MM.1S (cell line): ENCODE results near the gene TMEM101.

Experiments used
- DNase-seq: peaks from one replicate; pipeline ENCODE4 v3.0.0-alpha.2; 2015
- H2AFZ ChIP-seq: fragments of 300-600 bp; sonication (generic); 2 replicates; pipeline ENCODE4 v1.6.0; 2016; ENCODE audit warnings: antibody characterized with exemption, low read length
- H3F3A ChIP-seq: fragments of 300-600 bp; sonication (generic); 2 replicates; pipeline ENCODE4 v1.6.1; 2016; ENCODE audit warnings: mild to moderate bottlenecking, antibody characterized with exemption, low read length, moderate library complexity, mixed read lengths; ENCODE audit not compliant: insufficient read depth
- H3K27ac ChIP-seq: fragments of 300-600 bp; sonication (generic); 2 replicates; pipeline ENCODE4 v1.5.1; 2016; ENCODE audit warnings: mild to moderate bottlenecking, low read length
- H3K27me3 ChIP-seq: fragments of 300-600 bp; sonication (generic); replicated peaks from 2 replicates; pipeline ENCODE4 v1.6.0; 2016; ENCODE audit warnings: low read length; ENCODE audit not compliant: insufficient read depth
- H3K36me3 ChIP-seq: fragments of 300-600 bp; sonication (generic); replicated peaks from 2 replicates; pipeline ENCODE4 v1.6.1; 2016; ENCODE audit warnings: mild to moderate bottlenecking, low read length, mixed read lengths; ENCODE audit not compliant: insufficient read depth
- H3K4me1 ChIP-seq: fragments of 300-600 bp; sonication (generic); 2 replicates; pipeline ENCODE4 v1.6.1; 2016; ENCODE audit warnings: low read length, mixed read lengths
- H3K4me2 ChIP-seq: fragments of 300-600 bp; sonication (generic); 2 replicates; pipeline ENCODE4 v1.6.0; 2016; ENCODE audit warnings: low read depth, low read length
- H3K4me3 ChIP-seq: fragments of 300-600 bp; sonication (generic); 2 replicates; pipeline ENCODE4 v1.5.1; 2016; ENCODE audit warnings: low read length, mixed read lengths
- H3K79me2 ChIP-seq: fragments of 300-600 bp; sonication (generic); 2 replicates; pipeline ENCODE4 v1.6.1; 2016; ENCODE audit warnings: mixed run types, low read length, mixed read lengths
- H3K9ac ChIP-seq: fragments of 300-600 bp; sonication (generic); 2 replicates; pipeline ENCODE4 v1.6.1; 2016; ENCODE audit warnings: low read length, mixed read lengths
- H3K9me2 ChIP-seq: fragments of 300-600 bp; sonication (generic); replicated peaks from 2 replicates; pipeline ENCODE4 v1.6.1; 2016; ENCODE audit warnings: mild to moderate bottlenecking, low read length, mixed read lengths; ENCODE audit not compliant: insufficient read depth
- H3K9me3 ChIP-seq: fragments of 300-600 bp; sonication (generic); replicated peaks from 2 replicates; pipeline ENCODE4 v1.6.1; 2016; ENCODE audit warnings: mild to moderate bottlenecking, low read length, mixed read lengths; ENCODE audit not compliant: insufficient read depth
- H4K20me1 ChIP-seq: fragments of 300-600 bp; sonication (generic); 2 replicates; pipeline ENCODE4 v1.6.1; 2016; ENCODE audit warnings: mild to moderate bottlenecking, low read length, moderate library complexity, mixed read lengths; ENCODE audit not compliant: insufficient read depth
- EZH2 ChIP-seq: fragments of 300-600 bp; sonication (generic); optimal IDR thresholded peaks from 2 replicates; pipeline ENCODE3; 2017; ENCODE audit warnings: low read depth, mild to moderate bottlenecking, antibody characterized with exemption, low read length, mixed read lengths
- EZH2phosphoT487 ChIP-seq: fragments of 300-600 bp; sonication (generic); IDR thresholded peaks from 2 replicates; pipeline ENCODE4 v1.6.1; 2018; ENCODE audit warnings: antibody characterized with exemption, low read length
- TF ChIP-seq, protein P1 (sequence below): fragments of 300-600 bp; sonication (generic); IDR thresholded peaks from 2 replicates; pipeline ENCODE4 v1.5.1; 2016; ENCODE audit warnings: antibody characterized with exemption, low read length, mixed read lengths

TMEM101 gene

GRCh38 chr17:43983515-43984411 is 31.0 kb downstream of the TMEM101 start:
- Histone ChIP-seq H3K27ac (no peak overlapping the region), H3K36me3 (no peaks in the 10 kb centered on the region), H3K4me1 (peaks cover 13% of the 10 kb centered on the region), H3K4me2 (no peak overlapping the region), H2AFZ (no peak overlapping the region), H3K27me3 (no peaks in the 10 kb centered on the region; the same call in 1 of the 2 replicates), H3K4me3 (no peak overlapping the region), H3K9ac (no peak overlapping the region), H3F3A (no peaks in the 10 kb centered on the region), H4K20me1 (no peaks in the 10 kb centered on the region), H3K9me2 (no peaks in the 10 kb centered on the region), H3K79me2 (no peaks in the 10 kb centered on the region), H3K9me3 (no peaks in the 10 kb centered on the region)
- DNase-seq, result no peak
- TF ChIP-seq, protein P1, sequence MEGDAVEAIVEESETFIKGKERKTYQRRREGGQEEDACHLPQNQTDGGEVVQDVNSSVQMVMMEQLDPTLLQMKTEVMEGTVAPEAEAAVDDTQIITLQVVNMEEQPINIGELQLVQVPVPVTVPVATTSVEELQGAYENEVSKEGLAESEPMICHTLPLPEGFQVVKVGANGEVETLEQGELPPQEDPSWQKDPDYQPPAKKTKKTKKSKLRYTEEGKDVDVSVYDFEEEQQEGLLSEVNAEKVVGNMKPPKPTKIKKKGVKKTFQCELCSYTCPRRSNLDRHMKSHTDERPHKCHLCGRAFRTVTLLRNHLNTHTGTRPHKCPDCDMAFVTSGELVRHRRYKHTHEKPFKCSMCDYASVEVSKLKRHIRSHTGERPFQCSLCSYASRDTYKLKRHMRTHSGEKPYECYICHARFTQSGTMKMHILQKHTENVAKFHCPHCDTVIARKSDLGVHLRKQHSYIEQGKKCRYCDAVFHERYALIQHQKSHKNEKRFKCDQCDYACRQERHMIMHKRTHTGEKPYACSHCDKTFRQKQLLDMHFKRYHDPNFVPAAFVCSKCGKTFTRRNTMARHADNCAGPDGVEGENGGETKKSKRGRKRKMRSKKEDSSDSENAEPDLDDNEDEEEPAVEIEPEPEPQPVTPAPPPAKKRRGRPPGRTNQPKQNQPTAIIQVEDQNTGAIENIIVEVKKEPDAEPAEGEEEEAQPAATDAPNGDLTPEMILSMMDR, result no peak
- no peak for TF ChIP-seq EZH2phosphoT487
- no peak for TF ChIP-seq EZH2

DNA sequence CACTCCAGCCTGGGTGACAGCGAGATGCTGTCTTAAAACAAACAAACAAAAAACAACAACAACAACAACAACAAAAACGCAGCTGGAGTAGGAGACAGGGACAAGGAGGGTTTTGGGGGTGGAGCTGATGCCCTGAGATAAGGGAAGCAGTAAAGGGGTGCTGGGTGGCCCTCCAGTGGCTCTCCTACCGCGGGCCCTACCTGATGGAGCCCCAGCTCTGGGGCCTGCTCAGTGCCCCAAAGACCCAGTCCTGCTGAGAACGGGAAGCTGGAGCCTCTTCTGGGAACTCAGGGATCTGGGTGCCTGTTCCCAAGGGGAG is 31.6 kb downstream of the TMEM101 start:
- H3K9me3 ChIP-seq, result no peaks in the 10 kb centered on the region
- no peaks in the 10 kb centered on the region; the same call in 1 of the 2 replicates for H3K27me3 ChIP-seq
- no peak for DNase-seq
- no peaks in the 10 kb centered on the region for H3K9me2 ChIP-seq
- no peaks in the 10 kb centered on the region for H3K79me2 ChIP-seq
- no peak overlapping the region for H3K9ac ChIP-seq
- no peaks in the 10 kb centered on the region for H4K20me1 ChIP-seq
- no peak overlapping the region for H3K27ac ChIP-seq
- no peak overlapping the region for H3K4me3 ChIP-seq
- H3K4me1 ChIP-seq, result peaks cover 13% of the 10 kb centered on the region
- H3F3A ChIP-seq, result no peaks in the 10 kb centered on the region
- H2AFZ ChIP-seq, result no peak overlapping the region
- TF ChIP-seq, protein P1, result no peak
- TF ChIP-seq EZH2 (no peak), EZH2phosphoT487 (no peak)
- H3K36me3 ChIP-seq, result no peaks in the 10 kb centered on the region
- no peak overlapping the region for H3K4me2 ChIP-seq

- H3K9me2 ChIP-seq, result no peaks in the 10 kb centered on the region
- H3K9ac ChIP-seq, result no peak overlapping the region
- no peak for DNase-seq
- TF ChIP-seq EZH2, result no peak
- TF ChIP-seq EZH2phosphoT487, result no peak
- peaks cover 12% of the 10 kb centered on the region for H3K4me1 ChIP-seq
- no peak overlapping the region for H3K4me3 ChIP-seq
- no peaks in the 10 kb centered on the region; the same call in 1 of the 2 replicates for H3K27me3 ChIP-seq
- no peak overlapping the region for H3K27ac ChIP-seq
- H3K36me3 ChIP-seq, result no peaks in the 10 kb centered on the region
- no peaks in the 10 kb centered on the region for H3K9me3 ChIP-seq
- no peaks in the 10 kb centered on the region for H3F3A ChIP-seq
- no peaks in the 10 kb centered on the region for H4K20me1 ChIP-seq
- H3K79me2 ChIP-seq, result no peaks in the 10 kb centered on the region
- no peak overlapping the region for H2AFZ ChIP-seq
- no peak overlapping the region for H3K4me2 ChIP-seq
These were observed 32.6 kb downstream of the TMEM101 start for GRCh38 chr17:43982171-43982570.

DNA sequence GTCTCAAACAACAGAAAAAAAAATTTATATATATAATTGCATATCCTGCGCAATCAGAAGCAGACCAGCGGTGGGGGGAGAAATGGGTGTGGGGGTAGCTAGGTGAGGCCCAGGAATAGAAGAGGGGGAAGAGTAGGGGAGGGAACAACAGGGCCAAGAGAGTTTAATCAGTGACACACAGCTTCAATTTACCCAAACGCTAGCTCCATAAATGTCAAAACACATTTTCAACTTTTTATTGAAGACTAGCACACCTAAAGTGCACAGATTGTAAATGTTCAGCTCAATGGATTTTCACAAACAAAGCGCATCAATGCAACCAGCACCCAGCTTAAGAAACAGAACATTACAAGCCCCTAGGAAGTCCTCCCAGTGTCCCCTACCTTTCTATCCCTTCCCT is 35.1 kb downstream of the TMEM101 start:
- no peaks in the 10 kb centered on the region for H3F3A ChIP-seq
- H3K27ac ChIP-seq, result no peak overlapping the region
- no peaks in the 10 kb centered on the region for H3K79me2 ChIP-seq
- H2AFZ ChIP-seq, result no peak overlapping the region
- no peaks in the 10 kb centered on the region for H3K4me1 ChIP-seq
- TF ChIP-seq EZH2 (no peak), EZH2phosphoT487 (no peak)
- TF ChIP-seq, protein P1, result no peak
- H3K4me2 ChIP-seq, result no peak overlapping the region
- H3K4me3 ChIP-seq, result no peak overlapping the region
- H3K9ac ChIP-seq, result no peak overlapping the region
- no peak for DNase-seq
- no peaks in the 10 kb centered on the region for H3K36me3 ChIP-seq
- no peaks in the 10 kb centered on the region for H3K9me3 ChIP-seq
- no peaks in the 10 kb centered on the region for H3K9me2 ChIP-seq
- H3K27me3 ChIP-seq, result no peaks in the 10 kb centered on the region; the same call in 1 of the 2 replicates
- no peaks in the 10 kb centered on the region for H4K20me1 ChIP-seq
